ENCODE data around the gene ABCG1. TPM values are rescaled to one million over a fixed set of nuclear protein-coding genes. Genes with fewer than 3 reads are reported as not detected.

The ABCG1 gene
- total RNA-seq, 1 donor from 2014 or later, result 1.9 TPM

DNA sequence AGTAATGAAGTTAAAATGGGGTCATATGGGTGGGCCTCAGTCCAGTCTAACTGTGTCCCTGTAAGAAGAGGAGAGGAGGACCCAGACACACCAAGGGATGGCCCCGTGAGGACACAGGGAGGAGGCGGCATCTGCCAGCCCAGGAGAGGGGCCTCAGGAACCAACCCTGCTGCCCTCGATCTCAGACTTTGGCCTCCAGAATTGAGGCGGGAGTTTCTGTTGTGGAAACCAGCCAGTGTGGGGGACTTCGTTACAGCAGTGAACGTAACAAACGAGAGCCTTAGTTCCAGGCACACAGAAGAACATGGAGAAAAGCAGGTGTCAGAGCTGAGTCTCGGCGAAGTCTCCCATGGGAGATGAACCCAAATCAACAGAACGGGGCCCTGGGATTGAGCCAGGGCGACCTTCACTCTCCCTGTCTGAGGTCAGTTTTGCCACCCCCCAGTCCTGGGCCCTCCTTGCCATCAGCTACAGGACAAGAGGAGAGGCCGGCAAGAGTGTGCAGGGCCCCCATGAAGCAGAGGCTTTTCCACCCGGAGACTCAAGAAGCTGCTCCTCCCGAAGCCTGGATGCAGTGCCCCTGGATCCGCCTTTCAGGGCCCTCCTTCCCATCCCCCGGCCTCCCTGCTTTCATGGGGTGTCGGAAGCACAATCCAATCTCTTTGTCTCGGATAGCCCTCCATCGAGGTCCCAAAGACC lies 59.7 kb downstream of the ABCG1 start:
- H3F3A ChIP-seq (ENCODE audit: low read depth), result no peaks in the 10 kb centered on the region
- no peaks in the 10 kb centered on the region for H3K36me3 ChIP-seq
- H3K9ac ChIP-seq, result no peak overlapping the region
- H3K4me2 ChIP-seq, result no peak overlapping the region
- H4K20me1 ChIP-seq (ENCODE audit: low read depth), result no peaks in the 10 kb centered on the region
- H3K27ac Mint-ChIP-seq, result no peak overlapping the region
- H3K27me3 Mint-ChIP-seq (ENCODE audit: insufficient read depth, low read depth), result peaks cover 14% of the 10 kb centered on the region
- H3K4me1 Mint-ChIP-seq, result no peaks in the 10 kb centered on the region
- H3K79me2 ChIP-seq (ENCODE audit: low read depth), result no peaks in the 10 kb centered on the region
- H3K27me3 ChIP-seq, result no peaks in the 10 kb centered on the region
- no peaks in the 10 kb centered on the region for H3K9me3 ChIP-seq (ENCODE audit: low read depth)
- no peak for DNase-seq (ENCODE audit: low spot score)
- H3K36me3 Mint-ChIP-seq, result no peaks in the 10 kb centered on the region
- no peak overlapping the region for H2AFZ ChIP-seq (replicated peaks)
- H3K4me3 Mint-ChIP-seq, result no peak overlapping the region
- H3K4me3 ChIP-seq, result no peak overlapping the region
- no peak for TF ChIP-seq EZH2 (IDR thresholded peaks at IDR 0.05)
- TF ChIP-seq, protein P1, sequence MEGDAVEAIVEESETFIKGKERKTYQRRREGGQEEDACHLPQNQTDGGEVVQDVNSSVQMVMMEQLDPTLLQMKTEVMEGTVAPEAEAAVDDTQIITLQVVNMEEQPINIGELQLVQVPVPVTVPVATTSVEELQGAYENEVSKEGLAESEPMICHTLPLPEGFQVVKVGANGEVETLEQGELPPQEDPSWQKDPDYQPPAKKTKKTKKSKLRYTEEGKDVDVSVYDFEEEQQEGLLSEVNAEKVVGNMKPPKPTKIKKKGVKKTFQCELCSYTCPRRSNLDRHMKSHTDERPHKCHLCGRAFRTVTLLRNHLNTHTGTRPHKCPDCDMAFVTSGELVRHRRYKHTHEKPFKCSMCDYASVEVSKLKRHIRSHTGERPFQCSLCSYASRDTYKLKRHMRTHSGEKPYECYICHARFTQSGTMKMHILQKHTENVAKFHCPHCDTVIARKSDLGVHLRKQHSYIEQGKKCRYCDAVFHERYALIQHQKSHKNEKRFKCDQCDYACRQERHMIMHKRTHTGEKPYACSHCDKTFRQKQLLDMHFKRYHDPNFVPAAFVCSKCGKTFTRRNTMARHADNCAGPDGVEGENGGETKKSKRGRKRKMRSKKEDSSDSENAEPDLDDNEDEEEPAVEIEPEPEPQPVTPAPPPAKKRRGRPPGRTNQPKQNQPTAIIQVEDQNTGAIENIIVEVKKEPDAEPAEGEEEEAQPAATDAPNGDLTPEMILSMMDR (IDR thresholded peaks at IDR 0.05), result no peak
- TF ChIP-seq EZH2phosphoT487 (IDR thresholded peaks at IDR 0.05), result no peak
- H3K4me1 ChIP-seq, result no peaks in the 10 kb centered on the region
- no peak overlapping the region for H3K27ac ChIP-seq
- H3K9me3 Mint-ChIP-seq, result no peaks in the 10 kb centered on the region

DNA sequence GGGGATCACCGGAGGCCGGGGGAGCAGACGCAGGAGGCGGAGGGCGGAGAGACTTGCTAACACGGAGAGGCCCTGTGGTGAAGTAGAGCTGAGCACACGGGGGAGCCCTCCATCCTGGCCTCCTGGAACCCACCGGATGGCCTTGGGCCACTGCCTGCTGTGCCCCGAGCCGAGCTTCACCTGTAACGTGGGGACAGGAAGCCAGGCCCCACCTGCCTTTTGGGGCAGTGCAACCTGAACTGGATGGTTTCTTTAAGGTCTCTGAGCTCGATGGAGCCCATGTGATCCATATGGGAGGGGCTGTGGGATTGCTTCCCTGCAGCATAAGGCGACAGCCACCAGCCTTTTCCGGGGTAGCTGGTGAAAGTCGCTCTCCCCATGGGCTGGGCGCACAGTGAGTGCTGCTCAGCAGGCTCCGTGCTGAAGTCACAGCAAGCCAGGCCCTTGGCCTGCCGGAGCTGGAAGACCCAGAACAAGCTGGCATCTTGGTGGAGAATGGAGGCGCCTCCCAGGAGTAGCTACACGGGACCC lies 60.5 kb downstream of the ABCG1 start:
- no peak for DNase-seq (ENCODE audit: low spot score)

DNA sequence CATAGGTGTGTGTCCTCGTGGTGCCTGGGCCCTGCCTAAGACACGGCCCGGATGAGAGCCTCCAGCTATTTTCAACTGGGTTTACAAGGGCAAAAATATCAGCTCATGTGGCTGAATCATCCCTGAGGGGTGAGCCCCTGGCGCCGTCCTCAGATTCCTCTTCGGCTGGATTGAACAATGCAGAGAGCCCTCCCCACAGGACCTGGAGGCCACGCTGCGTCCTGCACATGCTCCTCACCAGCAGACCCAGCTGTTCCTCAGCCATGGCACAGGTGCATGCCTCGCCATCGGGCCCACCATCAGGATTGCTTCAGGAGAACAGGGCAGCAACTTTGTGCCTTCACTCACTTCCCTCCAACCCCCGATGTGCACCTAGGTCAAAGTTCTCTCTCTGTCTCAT lies 60.9 kb downstream of the ABCG1 start:
- Histone ChIP-seq H3K4me3 (no peak overlapping the region), H3K4me1 (no peaks in the 10 kb centered on the region), H2AFZ (replicated peaks) (no peak overlapping the region), H3K27me3 (no peaks in the 10 kb centered on the region), H3K9ac (no peak overlapping the region), H3K36me3 (no peaks in the 10 kb centered on the region), H3K27ac (no peak overlapping the region), H3K9me3 (ENCODE audit: low read depth) (no peaks in the 10 kb centered on the region), H3K4me2 (no peak overlapping the region), H3K79me2 (ENCODE audit: low read depth) (no peaks in the 10 kb centered on the region), H4K20me1 (ENCODE audit: low read depth) (no peaks in the 10 kb centered on the region), H3F3A (ENCODE audit: low read depth) (no peaks in the 10 kb centered on the region)
- Mint-ChIP-seq H3K4me3 (no peak overlapping the region), H3K27ac (no peak overlapping the region), H3K4me1 (no peaks in the 10 kb centered on the region), H3K27me3 (ENCODE audit: insufficient read depth, low read depth) (peaks cover 14% of the 10 kb centered on the region), H3K36me3 (no peaks in the 10 kb centered on the region), H3K9me3 (no peaks in the 10 kb centered on the region)
- no peak for TF ChIP-seq EZH2 (IDR thresholded peaks at IDR 0.05)
- TF ChIP-seq, protein P1 (IDR thresholded peaks at IDR 0.05), result no peak
- no peak for TF ChIP-seq EZH2phosphoT487 (IDR thresholded peaks at IDR 0.05)
- no peak for DNase-seq (ENCODE audit: low spot score)

More for the DNA sequence above, 60.5 kb downstream of the ABCG1 start:
- no peaks in the 10 kb centered on the region for H4K20me1 ChIP-seq (ENCODE audit: low read depth)
- H3K27ac ChIP-seq, result no peak overlapping the region
- no peak overlapping the region for H3K4me3 ChIP-seq
- H3K4me1 Mint-ChIP-seq, result no peaks in the 10 kb centered on the region
- no peaks in the 10 kb centered on the region for H3K9me3 Mint-ChIP-seq
- H3K4me2 ChIP-seq, result no peak overlapping the region
- no peaks in the 10 kb centered on the region for H3K36me3 ChIP-seq
- no peaks in the 10 kb centered on the region for H3K4me1 ChIP-seq
- no peaks in the 10 kb centered on the region for H3K79me2 ChIP-seq (ENCODE audit: low read depth)
- no peaks in the 10 kb centered on the region for H3K27me3 ChIP-seq
- no peak overlapping the region for H3K27ac Mint-ChIP-seq
- no peaks in the 10 kb centered on the region for H3K36me3 Mint-ChIP-seq
- H3K9me3 ChIP-seq (ENCODE audit: low read depth), result no peaks in the 10 kb centered on the region
- no peak overlapping the region for H3K4me3 Mint-ChIP-seq
- H3F3A ChIP-seq (ENCODE audit: low read depth), result no peaks in the 10 kb centered on the region
- TF ChIP-seq, protein P1 (IDR thresholded peaks at IDR 0.05), result no peak
- TF ChIP-seq EZH2phosphoT487 (IDR thresholded peaks at IDR 0.05), result no peak
- TF ChIP-seq EZH2 (IDR thresholded peaks at IDR 0.05), result no peak
- no peak overlapping the region for H2AFZ ChIP-seq (replicated peaks)
- H3K27me3 Mint-ChIP-seq (ENCODE audit: insufficient read depth, low read depth), result peaks cover 14% of the 10 kb centered on the region
- no peak overlapping the region for H3K9ac ChIP-seq
